Endothelial cell (in vitro differentiated cells): Measurements from ENCODE around the gene CREB3L1. TPM values are rescaled to one million over a fixed set of nuclear protein-coding genes. Genes with fewer than 3 reads are reported as not detected.

Experiments used
- DNase-seq: peaks from one replicate; pipeline ENCODE4 v3.0.0; 2021; ENCODE audit warnings: low spot score
- H3K27ac Mint-ChIP-seq: one replicate; pipeline ENCODE4 v1.8.0; 2021; ENCODE audit warnings: mixed read lengths, inconsistent platforms; ENCODE audit not compliant: unreplicated experiment
- H3K27me3 Mint-ChIP-seq: one replicate; pipeline ENCODE4 v1.8.0; 2021; ENCODE audit warnings: mild to moderate bottlenecking, moderate library complexity, mixed read lengths, inconsistent platforms; ENCODE audit not compliant: unreplicated experiment
- H3K36me3 Mint-ChIP-seq: one replicate; pipeline ENCODE4 v1.8.0; 2021; ENCODE audit warnings: mild to moderate bottlenecking, low read depth, mixed read lengths, inconsistent platforms; ENCODE audit not compliant: unreplicated experiment
- H3K4me1 Mint-ChIP-seq: one replicate; pipeline ENCODE4 v1.8.0; 2021; ENCODE audit warnings: mild to moderate bottlenecking, mixed read lengths, inconsistent platforms; ENCODE audit not compliant: unreplicated experiment
- H3K4me3 Mint-ChIP-seq: one replicate; pipeline ENCODE4 v1.8.0; 2021; ENCODE audit warnings: mild to moderate bottlenecking, mixed read lengths, inconsistent platforms; ENCODE audit not compliant: unreplicated experiment
- H3K9me3 Mint-ChIP-seq: one replicate; pipeline ENCODE4 v1.8.0; 2021; ENCODE audit warnings: mixed read lengths, inconsistent platforms; ENCODE audit not compliant: unreplicated experiment
- total RNA-seq: library from RNA; stranded (reverse); fragmentation: NEBNext Ultra II Directional; extraction: Animal tissue kit (Norgen Biotek cat#: 25700); gene quantifications from one replicate; pipeline ENCODE4 v1.2.1, GENCODE V29; 2021; ENCODE audit not compliant: unreplicated experiment
- TF ChIP-seq, protein P1 (sequence below): fragments of 200-600 bp; sonication (generic); IDR thresholded peaks from one replicate; pipeline ENCODE4 v1.5.0; 2021; ENCODE audit warnings: antibody characterized with exemption; ENCODE audit not compliant: unreplicated experiment

The CREB3L1 gene
- total RNA-seq, 1 donor from 2014 or later = 21.6 TPM

DNA sequence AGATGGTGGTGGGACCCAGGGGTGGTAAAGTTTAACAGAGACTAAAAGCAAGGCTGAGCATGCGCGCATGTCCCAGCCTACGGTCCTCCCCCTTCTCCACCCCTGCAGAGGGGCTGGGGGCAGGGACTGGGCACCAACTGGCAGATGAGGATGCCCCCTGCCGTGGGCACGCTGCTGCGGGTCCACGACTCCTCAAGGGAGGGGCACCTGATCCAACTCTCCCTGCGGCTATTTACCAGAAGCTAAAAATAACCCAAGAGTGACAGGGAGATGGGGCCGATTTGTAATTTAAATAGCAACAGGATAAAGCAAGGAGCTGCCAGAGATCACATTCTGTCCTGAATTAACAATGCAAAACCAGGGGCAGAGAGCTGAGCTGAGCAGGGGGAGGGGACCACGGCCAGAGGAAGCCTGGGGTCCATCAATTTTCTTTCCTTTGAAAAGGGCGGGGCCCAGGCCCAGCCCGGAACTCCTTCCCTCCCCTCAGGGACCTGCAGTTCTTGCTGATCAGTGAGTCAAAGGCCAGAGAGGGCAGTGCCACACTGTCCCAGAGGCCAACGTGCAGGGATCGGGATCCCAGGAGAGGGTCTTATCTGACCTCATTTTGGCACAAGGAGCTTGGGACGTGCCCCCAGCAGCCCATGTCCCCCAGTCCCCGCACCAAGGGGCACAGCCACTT is 61.7 kb downstream of the CREB3L1 start:
- peaks cover 17% of the 10 kb centered on the region for H3K27me3 Mint-ChIP-seq
- peaks cover 56% of the 10 kb centered on the region for H3K4me1 Mint-ChIP-seq
- TF ChIP-seq, protein P1, sequence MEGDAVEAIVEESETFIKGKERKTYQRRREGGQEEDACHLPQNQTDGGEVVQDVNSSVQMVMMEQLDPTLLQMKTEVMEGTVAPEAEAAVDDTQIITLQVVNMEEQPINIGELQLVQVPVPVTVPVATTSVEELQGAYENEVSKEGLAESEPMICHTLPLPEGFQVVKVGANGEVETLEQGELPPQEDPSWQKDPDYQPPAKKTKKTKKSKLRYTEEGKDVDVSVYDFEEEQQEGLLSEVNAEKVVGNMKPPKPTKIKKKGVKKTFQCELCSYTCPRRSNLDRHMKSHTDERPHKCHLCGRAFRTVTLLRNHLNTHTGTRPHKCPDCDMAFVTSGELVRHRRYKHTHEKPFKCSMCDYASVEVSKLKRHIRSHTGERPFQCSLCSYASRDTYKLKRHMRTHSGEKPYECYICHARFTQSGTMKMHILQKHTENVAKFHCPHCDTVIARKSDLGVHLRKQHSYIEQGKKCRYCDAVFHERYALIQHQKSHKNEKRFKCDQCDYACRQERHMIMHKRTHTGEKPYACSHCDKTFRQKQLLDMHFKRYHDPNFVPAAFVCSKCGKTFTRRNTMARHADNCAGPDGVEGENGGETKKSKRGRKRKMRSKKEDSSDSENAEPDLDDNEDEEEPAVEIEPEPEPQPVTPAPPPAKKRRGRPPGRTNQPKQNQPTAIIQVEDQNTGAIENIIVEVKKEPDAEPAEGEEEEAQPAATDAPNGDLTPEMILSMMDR = no peak
- no peaks in the 10 kb centered on the region for H3K9me3 Mint-ChIP-seq
- no peak for DNase-seq
- peak overlapping the region; percentile 40 for H3K4me3 Mint-ChIP-seq
- no peak overlapping the region for H3K27ac Mint-ChIP-seq
- H3K36me3 Mint-ChIP-seq = no peaks in the 10 kb centered on the region

DNA sequence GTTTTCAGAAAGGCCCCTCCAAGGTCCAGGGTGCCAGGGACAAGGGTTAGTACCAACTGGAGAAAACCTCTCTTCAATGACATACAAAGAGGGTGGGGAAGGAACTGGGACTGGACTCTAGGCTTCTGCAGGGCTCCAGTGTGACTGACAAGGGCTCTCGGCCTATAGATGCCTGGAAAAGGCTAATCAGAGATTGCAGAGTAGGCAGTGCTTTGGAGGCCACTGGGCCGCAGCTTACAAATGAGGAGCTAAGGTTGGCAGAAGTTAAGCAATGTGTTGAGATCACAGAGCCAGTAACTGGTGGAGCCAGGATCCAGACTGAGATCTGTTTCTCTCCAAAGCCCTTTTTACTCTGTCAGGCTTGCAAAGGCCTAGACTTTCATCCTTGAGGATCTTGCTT is 62.4 kb downstream of the CREB3L1 start:
- no peaks in the 10 kb centered on the region for H3K9me3 Mint-ChIP-seq
- H3K4me1 Mint-ChIP-seq = peaks cover 62% of the 10 kb centered on the region
- peaks cover 17% of the 10 kb centered on the region for H3K27me3 Mint-ChIP-seq
- no peak for DNase-seq
- TF ChIP-seq, protein P1 = no peak
- no peak overlapping the region for H3K4me3 Mint-ChIP-seq
- peak overlapping the region; percentile 26 for H3K27ac Mint-ChIP-seq
- H3K36me3 Mint-ChIP-seq = no peaks in the 10 kb centered on the region

DNA sequence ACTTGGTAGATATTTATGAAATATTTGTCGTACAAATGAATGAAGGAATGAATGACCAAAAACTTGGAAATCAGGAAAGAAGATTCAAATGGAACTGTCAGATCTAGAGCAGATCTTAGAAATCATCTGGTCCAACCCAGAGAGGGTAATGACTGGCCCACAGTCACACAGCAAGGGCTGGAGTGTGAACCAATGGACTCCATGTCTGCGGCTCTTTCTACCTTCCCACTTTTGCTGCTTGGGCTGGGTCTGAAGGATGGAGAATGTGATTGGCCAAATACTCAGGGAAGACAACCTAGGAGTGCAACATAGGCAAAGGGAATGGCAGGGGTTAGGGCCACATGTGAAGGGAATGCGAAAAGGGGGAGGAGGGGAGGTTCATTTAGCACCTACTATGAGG is 64.0 kb downstream of the CREB3L1 start:
- TF ChIP-seq, protein P1 = no peak
- peaks cover 2% of the 10 kb centered on the region for H3K36me3 Mint-ChIP-seq
- H3K4me3 Mint-ChIP-seq = peak overlapping the region; percentile 28
- H3K9me3 Mint-ChIP-seq = no peaks in the 10 kb centered on the region
- H3K27me3 Mint-ChIP-seq = peaks cover 16% of the 10 kb centered on the region
- DNase-seq = no peak
- H3K27ac Mint-ChIP-seq = peak overlapping the region; percentile 52
- peaks cover 71% of the 10 kb centered on the region for H3K4me1 Mint-ChIP-seq

DNA sequence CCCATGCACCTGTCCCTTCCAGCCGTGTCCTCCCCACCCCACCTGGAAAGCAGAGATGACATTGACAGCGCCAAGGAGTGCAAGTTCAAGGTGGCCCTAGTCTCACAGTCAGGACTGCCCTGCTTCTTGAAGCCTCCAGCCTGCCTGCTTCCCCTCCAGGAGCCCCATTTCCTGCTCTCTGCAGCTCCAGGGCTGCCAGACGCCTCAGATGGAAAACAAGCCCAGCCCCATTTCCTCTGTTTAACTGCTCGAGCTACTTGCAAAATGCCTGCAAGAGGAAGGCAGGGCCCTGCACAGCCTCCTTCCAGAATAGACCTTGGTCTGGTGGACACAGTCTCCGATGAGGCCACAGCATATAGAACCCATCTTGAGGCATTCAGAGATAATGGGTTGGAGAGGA is 64.8 kb downstream of the CREB3L1 start:
- TF ChIP-seq, protein P1 = no peak
- H3K27ac Mint-ChIP-seq = peak overlapping the region; percentile 52
- DNase-seq = peak; percentile 63
- peaks cover 7% of the 10 kb centered on the region for H3K36me3 Mint-ChIP-seq
- no peaks in the 10 kb centered on the region for H3K9me3 Mint-ChIP-seq
- H3K27me3 Mint-ChIP-seq = peaks cover 18% of the 10 kb centered on the region
- H3K4me3 Mint-ChIP-seq = peak overlapping the region; percentile 28
- peaks cover 74% of the 10 kb centered on the region for H3K4me1 Mint-ChIP-seq

DNA sequence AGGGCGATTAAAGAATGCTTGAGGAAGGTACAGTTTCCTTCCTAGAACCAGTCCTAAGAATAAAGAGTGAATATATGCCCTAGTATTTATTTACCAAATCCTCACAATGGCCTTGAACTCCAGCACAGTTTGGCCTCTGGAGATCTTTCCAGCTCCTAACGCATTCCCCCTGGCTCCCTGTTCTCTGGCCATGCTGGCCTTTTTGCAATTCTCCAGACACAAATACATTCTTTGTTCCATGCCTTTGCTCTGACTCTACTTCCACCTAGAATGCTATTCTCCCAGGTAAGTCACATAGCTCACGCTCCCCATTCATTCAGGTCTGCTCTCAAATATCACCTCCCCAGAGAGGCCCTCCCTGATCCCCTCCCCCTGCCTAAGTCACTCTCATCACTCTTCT is 66.1 kb downstream of the CREB3L1 start:
- Mint-ChIP-seq H3K27ac (peak overlapping the region; percentile 81), H3K27me3 (peaks cover 22% of the 10 kb centered on the region), H3K36me3 (peaks cover 7% of the 10 kb centered on the region), H3K4me1 (peaks cover 72% of the 10 kb centered on the region), H3K4me3 (no peak overlapping the region), H3K9me3 (no peaks in the 10 kb centered on the region)
- TF ChIP-seq, protein P1 = no peak
- DNase-seq = no peak
